OCI-LY1 (cell line): ENCODE data around the gene HDAC11.
A peak's percentile ranks its signal among the peaks of the same experiment; 100 is the strongest.

Source experiments
- H2AFZ ChIP-seq: fragments of 200-600 bp; sonication (generic), shearing (Covaris generic); 2 replicates; pipeline ENCODE4 v1.6.0; 2014; ENCODE audit warnings: antibody characterized with exemption, mild to moderate bottlenecking, low read length
- H3F3A ChIP-seq: fragments of 200-600 bp; sonication (generic), shearing (Covaris generic); 2 replicates; pipeline ENCODE4 v1.6.0; 2014; ENCODE audit warnings: mild to moderate bottlenecking, antibody characterized with exemption, low read length, moderate library complexity; ENCODE audit not compliant: insufficient read depth
- H3K27ac ChIP-seq: fragments of 200-600 bp; sonication (generic); 2 replicates; pipeline ENCODE4 v1.5.1; 2014; ENCODE audit warnings: low read length, mixed run types, mild to moderate bottlenecking, low read depth; ENCODE audit not compliant: poor library complexity, severe bottlenecking
- H3K27me3 ChIP-seq: fragments of 200-600 bp; sonication (generic); 2 replicates; pipeline ENCODE4 v1.6.0; 2014; ENCODE audit warnings: antibody characterized with exemption, mild to moderate bottlenecking, low read length, moderate library complexity; ENCODE audit not compliant: insufficient read depth
- H3K36me3 ChIP-seq: fragments of 200-600 bp; sonication (generic); 2 replicates; pipeline ENCODE4 v1.6.1; 2014; ENCODE audit warnings: mild to moderate bottlenecking, antibody characterized with exemption, low read length, moderate library complexity, mixed read lengths; ENCODE audit not compliant: insufficient read depth
- H3K4me1 ChIP-seq: fragments of 200-600 bp; sonication (generic); 2 replicates; pipeline ENCODE4 v1.5.1; 2014; ENCODE audit warnings: mild to moderate bottlenecking, low read length, moderate library complexity; ENCODE audit not compliant: insufficient read depth, severe bottlenecking
- H3K4me2 ChIP-seq: fragments of 200-600 bp; sonication (generic), shearing (Covaris generic); 2 replicates; pipeline ENCODE4 v1.6.1; 2014; ENCODE audit warnings: low read length
- H3K4me3 ChIP-seq: fragments of 200-600 bp; sonication (generic); 2 replicates; pipeline ENCODE4 v1.5.1; 2014; ENCODE audit warnings: low read length, low read depth, mild to moderate bottlenecking, mixed read lengths; ENCODE audit not compliant: poor library complexity, severe bottlenecking
- H3K79me2 ChIP-seq: fragments of 200-600 bp; shearing (Covaris generic); 2 replicates; pipeline ENCODE4 v1.6.1; 2016; ENCODE audit warnings: mixed run types, low read length, mixed read lengths; ENCODE audit not compliant: insufficient read depth
- H3K9ac ChIP-seq: fragments of 200-600 bp; sonication (generic), shearing (Covaris generic); 2 replicates; pipeline ENCODE4 v1.6.1; 2014; ENCODE audit warnings: mild to moderate bottlenecking, low read length, mixed read lengths
- H3K9me2 ChIP-seq: fragments of 200-600 bp; sonication (generic), shearing (Covaris generic); 2 replicates; pipeline ENCODE4 v1.6.1; 2014; ENCODE audit warnings: low read depth, mild to moderate bottlenecking, low read length, mixed read lengths
- H3K9me3 ChIP-seq: fragments of 200-600 bp; shearing (Covaris generic); 2 replicates; pipeline ENCODE4 v1.6.1; 2014; ENCODE audit warnings: low read length, mixed read lengths
- H4K20me1 ChIP-seq: fragments of 200-600 bp; sonication (generic), shearing (Covaris generic); 2 replicates; pipeline ENCODE4 v1.6.0; 2016; ENCODE audit warnings: mild to moderate bottlenecking, low read length; ENCODE audit not compliant: insufficient read depth
- CTCF ChIP-seq: fragments of 200-600 bp; sonication (generic), shearing (Covaris generic); IDR thresholded peaks from 2 replicates; pipeline ENCODE4 v1.5.1; 2017; ENCODE audit warnings: mild to moderate bottlenecking, antibody characterized with exemption, low read length, moderate library complexity, mixed read lengths
- EZH2 ChIP-seq: fragments of 200-600 bp; sonication (generic), shearing (Covaris generic); IDR thresholded peaks from 2 replicates; pipeline ENCODE4 v1.8.0; 2017; ENCODE audit warnings: borderline replicate concordance, mixed run types, mild to moderate bottlenecking, antibody characterized with exemption, low read length, moderate library complexity, mixed read lengths

The HDAC11 gene

GRCh38 chr3:13451301-13451673 lies 28.8 kb upstream of the HDAC11 start:
- H3K27ac ChIP-seq, result no peak overlapping the region
- H3K4me3 ChIP-seq, result peak overlapping the region; percentile 62
- no peaks in the 10 kb centered on the region for H3K36me3 ChIP-seq
- H3K4me1 ChIP-seq, result peaks cover 15% of the 10 kb centered on the region
- no peaks in the 10 kb centered on the region for H3F3A ChIP-seq
- H3K9ac ChIP-seq, result peak overlapping the region; percentile 54
- H3K9me2 ChIP-seq, result no peaks in the 10 kb centered on the region
- H3K4me2 ChIP-seq, result peak overlapping the region; percentile 82
- H3K27me3 ChIP-seq, result 0 out of 2 replicates have a peak, but pooled peaks cover 4% of the 10 kb centered on the region
- no peaks in the 10 kb centered on the region for H3K9me3 ChIP-seq
- no peaks in the 10 kb centered on the region for H3K79me2 ChIP-seq
- no peaks in the 10 kb centered on the region for H4K20me1 ChIP-seq
- TF ChIP-seq CTCF (no peak), EZH2 (no peak)
- no peak overlapping the region for H2AFZ ChIP-seq

- Histone ChIP-seq H3K36me3 (no peaks in the 10 kb centered on the region), H3K4me3 (peak overlapping the region; percentile 62), H3K79me2 (no peaks in the 10 kb centered on the region), H3F3A (no peaks in the 10 kb centered on the region), H4K20me1 (no peaks in the 10 kb centered on the region), H3K27me3 (0 out of 2 replicates have a peak, but pooled peaks cover 4% of the 10 kb centered on the region), H3K9me2 (no peaks in the 10 kb centered on the region), H3K9ac (peak overlapping the region; percentile 43; the same call in 1 of the 2 replicates), H3K4me1 (peaks cover 15% of the 10 kb centered on the region), H3K9me3 (no peaks in the 10 kb centered on the region), H3K4me2 (peak overlapping the region; percentile 82), H3K27ac (peak overlapping the region; percentile 86), H2AFZ (peak overlapping the region; percentile 35)
- no peak for TF ChIP-seq EZH2
- TF ChIP-seq CTCF, result peak; percentile 80
These were observed 27.4 kb upstream of the HDAC11 start for GRCh38 chr3:13452490-13453335.

- Histone ChIP-seq H3K4me1 (peaks cover 15% of the 10 kb centered on the region), H3K9ac (no peak overlapping the region), H3K4me2 (no peak overlapping the region), H2AFZ (no peak overlapping the region), H3K27ac (no peak overlapping the region), H4K20me1 (no peaks in the 10 kb centered on the region), H3K4me3 (no peak overlapping the region), H3F3A (no peaks in the 10 kb centered on the region), H3K79me2 (no peaks in the 10 kb centered on the region), H3K9me2 (no peaks in the 10 kb centered on the region), H3K36me3 (no peaks in the 10 kb centered on the region), H3K27me3 (0 out of 2 replicates have a peak, but pooled peaks cover 4% of the 10 kb centered on the region), H3K9me3 (no peaks in the 10 kb centered on the region)
- TF ChIP-seq EZH2, result no peak
- no peak for TF ChIP-seq CTCF
These were observed 24.5 kb upstream of the HDAC11 start for GRCh38 chr3:13455644-13456043.
